Activated naive CD8-positive, alpha-beta T cell treated with anti-CD3 and anti-CD28 coated beads, Interleukin-2, amount 10 ng/mL, durations not matched to agents 7 days and 5 days (primary cell): ENCODE results near the gene KCTD2. TPM values are rescaled to one million over a fixed set of nuclear protein-coding genes. Genes with fewer than 3 reads are reported as not detected.
"Not testable (repeated sequence)": the region's sequence is repeated elsewhere in the genome, so short reads cannot be mapped to it uniquely, and the experiment has no call there.

Experiments
- ATAC-seq: fragments of 150-1000 bp; cut with Tn5 transposase; one replicate; pipeline ENCODE4 v1.10.0; 2021; ENCODE audit warnings: low read depth, moderate library complexity
- POLR2A ChIA-PET: fragments of 350-600 bp; sonication (Branson Sonifier 250); formaldehyde crosslinking; loops from one replicate; lab custom pipeline; 2021; ENCODE audit warnings: antibody characterized with exemption; lab: Charles Lee
- DNase-seq: peaks from one replicate; pipeline ENCODE4 v3.0.0; 2021
- H3K27ac Mint-ChIP-seq: one replicate; pipeline ENCODE4 v1.8.0; 2022; ENCODE audit warnings: mild to moderate bottlenecking, mixed read lengths
- H3K27me3 Mint-ChIP-seq: one replicate; pipeline ENCODE4 v1.8.0; 2022; ENCODE audit warnings: mild to moderate bottlenecking, moderate library complexity, mixed read lengths
- H3K36me3 Mint-ChIP-seq: one replicate; pipeline ENCODE4 v1.8.0; 2021; ENCODE audit warnings: mild to moderate bottlenecking, mixed read lengths
- H3K4me1 Mint-ChIP-seq: one replicate; pipeline ENCODE4 v1.8.0; 2021; ENCODE audit warnings: mixed read lengths
- H3K4me3 Mint-ChIP-seq: one replicate; pipeline ENCODE4 v1.8.0; 2022; ENCODE audit warnings: mild to moderate bottlenecking, moderate library complexity, mixed read lengths
- H3K9me3 Mint-ChIP-seq: one replicate; pipeline ENCODE4 v1.8.0; 2021; ENCODE audit warnings: mixed read lengths
- total RNA-seq, 2 experiments: library from RNA; stranded (reverse); gene quantifications; one replicate each; pipeline ENCODE4 v1.2.3, GENCODE V29; 2021

The KCTD2 gene
- total RNA-seq, 2 experiments from 2014 or later: 20.4 to 22.4 TPM

DNA sequence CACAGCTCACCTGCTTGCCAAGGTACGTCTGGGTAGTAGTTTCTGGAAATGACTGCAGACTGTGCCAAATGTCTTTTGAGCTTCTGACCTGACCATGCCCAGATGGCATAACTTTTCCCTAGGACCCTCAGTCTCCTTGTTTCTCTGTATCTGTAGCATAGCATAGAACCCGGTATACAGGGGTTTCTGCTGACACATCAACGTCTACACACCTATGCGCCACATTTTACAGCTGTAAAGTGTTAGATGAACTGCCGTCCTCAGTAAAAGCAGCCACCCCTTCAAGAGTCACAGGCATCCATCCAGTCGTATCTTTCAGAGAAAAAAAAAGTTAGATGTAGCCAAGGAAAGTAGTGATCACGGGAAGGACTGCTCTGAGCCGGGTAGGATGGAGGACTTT, 17.4 kb downstream of the KCTD2 start:
- H3K4me3 Mint-ChIP-seq: no peak overlapping the region
- H3K4me1 Mint-ChIP-seq: peaks cover 30% of the 10 kb centered on the region
- ATAC-seq (no peak), DNase-seq (no peak)
- H3K36me3 Mint-ChIP-seq: peaks cover 4% of the 10 kb centered on the region
- H3K27me3 Mint-ChIP-seq: no peaks in the 10 kb centered on the region
- H3K27ac Mint-ChIP-seq: no peak overlapping the region
- H3K9me3 Mint-ChIP-seq: no peaks in the 10 kb centered on the region
- POLR2A ChIA-PET: no interaction called here

GRCh38 chr17:75064867-75065561, 18.0 kb downstream of the KCTD2 start:
- ATAC-seq (no peak), DNase-seq (no peak)
- Mint-ChIP-seq H3K36me3 (peaks cover 4% of the 10 kb centered on the region), H3K4me1 (peaks cover 26% of the 10 kb centered on the region), H3K27me3 (no peaks in the 10 kb centered on the region), H3K9me3 (no peaks in the 10 kb centered on the region), H3K27ac (no peak overlapping the region), H3K4me3 (no peak overlapping the region)
- POLR2A ChIA-PET: no interaction called here

- no peak for DNase-seq
- Mint-ChIP-seq H3K4me1 (peaks cover 26% of the 10 kb centered on the region), H3K4me3 (no peak overlapping the region), H3K27me3 (no peaks in the 10 kb centered on the region), H3K27ac (peak overlapping the region; percentile 70), H3K36me3 (peaks cover 4% of the 10 kb centered on the region), H3K9me3 (no peaks in the 10 kb centered on the region)
- no peak for ATAC-seq
- POLR2A ChIA-PET: no interaction called here
Measured at GRCh38 chr17:75065562-75066151, 18.6 kb downstream of the KCTD2 start.

DNA sequence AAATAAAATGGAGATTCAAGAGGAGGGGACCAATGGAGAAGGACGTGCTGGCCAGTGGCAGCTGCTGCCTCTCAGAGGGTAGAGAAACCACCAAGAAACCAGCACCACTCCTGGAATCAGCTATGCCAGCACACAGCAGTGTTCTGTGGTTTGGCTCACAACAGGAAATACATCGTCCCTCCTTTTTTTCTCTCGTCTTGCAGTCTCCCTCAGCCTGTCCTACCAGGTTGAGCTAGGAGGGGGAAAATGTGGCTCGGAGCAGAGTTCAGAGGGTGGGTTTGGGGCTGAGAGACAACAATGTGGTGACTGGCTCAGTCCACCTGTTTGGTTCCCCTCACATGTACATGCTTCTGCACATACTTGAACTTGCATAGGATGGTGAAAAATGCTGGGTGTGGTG, 20.8 kb downstream of the KCTD2 start:
- H3K36me3 Mint-ChIP-seq: peaks cover 2% of the 10 kb centered on the region
- H3K27me3 Mint-ChIP-seq: no peaks in the 10 kb centered on the region
- DNase-seq (peak; percentile 45), ATAC-seq (peak; percentile 88)
- H3K27ac Mint-ChIP-seq: peak overlapping the region; percentile 91
- peaks cover 21% of the 10 kb centered on the region for H3K4me1 Mint-ChIP-seq
- POLR2A ChIA-PET: interaction anchor here (0.6 to 2.7 kb wide), 8 partner anchors 14 to 87 kb away, joined by 3 to 9 read pairs (median 4); partner anchors contain the start of genes ATP5PD, KCTD2, MRPL58 and SLC16A5
- H3K9me3 Mint-ChIP-seq: no peaks in the 10 kb centered on the region
- H3K4me3 Mint-ChIP-seq: peak overlapping the region; percentile 65

DNA sequence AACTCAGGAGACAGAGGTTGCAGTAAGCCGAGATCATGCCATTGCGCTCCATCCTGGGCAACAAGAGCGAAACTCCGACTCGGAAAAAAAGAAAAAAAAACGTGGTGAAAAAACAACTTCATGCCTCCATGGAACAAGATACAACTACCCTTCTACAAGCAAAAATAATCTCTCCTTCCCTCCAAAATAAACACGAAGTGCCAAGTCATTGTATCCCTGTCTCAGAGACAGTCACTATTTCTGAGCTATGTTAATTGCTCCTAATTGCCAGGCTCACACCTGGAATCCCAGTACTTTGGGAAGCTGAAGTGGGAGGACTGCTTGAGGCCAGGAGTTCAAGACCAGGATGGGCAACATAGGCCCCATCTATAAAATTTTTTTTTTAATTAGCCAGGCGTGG, 21.7 kb downstream of the KCTD2 start:
- Mint-ChIP-seq H3K4me1 (peaks cover 21% of the 10 kb centered on the region), H3K27ac (peak overlapping the region; percentile 73), H3K4me3 (no peak overlapping the region), H3K36me3 (peaks cover 2% of the 10 kb centered on the region), H3K27me3 (no peaks in the 10 kb centered on the region), H3K9me3 (no peaks in the 10 kb centered on the region)
- POLR2A ChIA-PET: interaction anchor here (0.7 to 2.7 kb wide), 3 partner anchors 19 to 107 kb away, joined by 3 to 9 read pairs (median 5); partner anchors contain the start of genes MRPL58 and SLC16A5
- ATAC-seq: no peak
- no peak for DNase-seq

GRCh38 chr17:75069783-75070182, 22.8 kb downstream of the KCTD2 start:
- no peak overlapping the region for H3K4me3 Mint-ChIP-seq
- H3K27me3 Mint-ChIP-seq: no peaks in the 10 kb centered on the region
- H3K9me3 Mint-ChIP-seq: no peaks in the 10 kb centered on the region
- H3K27ac Mint-ChIP-seq: no peak overlapping the region
- POLR2A ChIA-PET: interaction anchor here (0.7 kb wide), 1 partner anchor 44 kb away, joined by 3 read pairs; no protein-coding TSS in a partner anchor
- DNase-seq (no peak), ATAC-seq (peak; percentile 34)
- H3K4me1 Mint-ChIP-seq: peaks cover 21% of the 10 kb centered on the region
- peaks cover 2% of the 10 kb centered on the region for H3K36me3 Mint-ChIP-seq

- peaks cover 11% of the 10 kb centered on the region for H3K4me1 Mint-ChIP-seq
- H3K36me3 Mint-ChIP-seq, POLR2A ChIA-PET, H3K4me3 Mint-ChIP-seq, H3K27me3 Mint-ChIP-seq, H3K9me3 Mint-ChIP-seq, ATAC-seq, H3K27ac Mint-ChIP-seq, DNase-seq: not testable (repeated sequence)
Measured at GRCh38 chr17:75071478-75072271, 24.6 kb downstream of the KCTD2 start.

DNA sequence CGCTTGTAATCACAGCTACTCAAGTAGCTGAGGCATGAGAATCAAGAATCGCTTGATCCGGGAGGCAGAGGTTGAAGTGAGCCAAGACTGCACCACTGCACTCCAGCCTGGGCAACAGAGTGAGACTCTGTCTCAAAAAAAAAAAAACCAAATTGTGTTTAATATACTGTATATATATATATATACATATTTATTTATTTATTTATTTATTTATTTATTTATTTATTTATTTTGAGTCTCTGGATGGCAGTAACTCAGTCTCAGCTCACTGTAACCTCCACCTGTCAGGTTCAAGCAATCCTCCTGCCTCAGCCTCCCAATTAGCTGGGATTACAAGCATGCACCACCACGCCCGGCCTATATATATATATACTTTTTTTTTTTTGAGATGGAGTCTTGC, 25.9 kb downstream of the KCTD2 start:
- not testable (repeated sequence) for H3K4me1 Mint-ChIP-seq, H3K9me3 Mint-ChIP-seq, ATAC-seq, H3K27ac Mint-ChIP-seq, H3K27me3 Mint-ChIP-seq, DNase-seq, H3K4me3 Mint-ChIP-seq, H3K36me3 Mint-ChIP-seq
- POLR2A ChIA-PET: interaction anchor here (0.9 to 1.5 kb wide), 4 partner anchors 15 to 37 kb away, joined by 3 to 5 read pairs (median 4); partner anchors contain the start of gene ARMC7

- Mint-ChIP-seq H3K27me3 (no peaks in the 10 kb centered on the region), H3K36me3 (no peaks in the 10 kb centered on the region), H3K9me3 (no peaks in the 10 kb centered on the region), H3K4me3 (no peak overlapping the region), H3K4me1 (peaks cover 3% of the 10 kb centered on the region), H3K27ac (no peak overlapping the region)
- DNase-seq (no peak), ATAC-seq (no peak)
- POLR2A ChIA-PET: interaction anchor here (0.8 to 1.5 kb wide), 5 partner anchors 15 to 40 kb away, joined by 3 to 5 read pairs (median 3); partner anchors contain the start of gene ARMC7
Measured at GRCh38 chr17:75073618-75074047, 26.6 kb downstream of the KCTD2 start.

DNA sequence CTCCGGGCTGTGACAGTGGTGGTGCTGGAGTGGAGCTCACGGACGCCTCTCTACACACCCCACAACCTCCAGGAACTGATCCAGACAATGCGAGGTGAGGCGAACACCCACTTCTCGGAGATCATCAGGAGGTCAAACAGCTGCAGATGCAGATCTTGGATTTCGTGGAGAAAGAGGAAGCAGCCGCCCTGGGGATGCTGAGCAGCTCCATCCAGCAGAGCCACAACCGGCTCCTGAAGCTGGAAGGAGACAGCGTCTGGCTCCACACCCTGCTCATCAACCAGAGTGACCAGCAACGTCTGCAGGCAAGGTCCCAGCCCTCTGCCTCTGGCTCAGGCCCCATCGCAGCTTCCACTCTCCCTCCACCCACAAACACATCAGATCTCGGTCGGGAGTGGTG, 27.5 kb downstream of the KCTD2 start:
- DNase-seq (no peak), ATAC-seq (no peak)
- Mint-ChIP-seq H3K27ac (no peak overlapping the region), H3K4me1 (no peaks in the 10 kb centered on the region), H3K36me3 (no peaks in the 10 kb centered on the region), H3K4me3 (no peak overlapping the region), H3K27me3 (no peaks in the 10 kb centered on the region), H3K9me3 (no peaks in the 10 kb centered on the region)
- POLR2A ChIA-PET: interaction anchor here (0.8 to 1.5 kb wide), 2 partner anchors 35 to 40 kb away, joined by 3 to 5 read pairs; partner anchors contain the start of gene ARMC7

DNA sequence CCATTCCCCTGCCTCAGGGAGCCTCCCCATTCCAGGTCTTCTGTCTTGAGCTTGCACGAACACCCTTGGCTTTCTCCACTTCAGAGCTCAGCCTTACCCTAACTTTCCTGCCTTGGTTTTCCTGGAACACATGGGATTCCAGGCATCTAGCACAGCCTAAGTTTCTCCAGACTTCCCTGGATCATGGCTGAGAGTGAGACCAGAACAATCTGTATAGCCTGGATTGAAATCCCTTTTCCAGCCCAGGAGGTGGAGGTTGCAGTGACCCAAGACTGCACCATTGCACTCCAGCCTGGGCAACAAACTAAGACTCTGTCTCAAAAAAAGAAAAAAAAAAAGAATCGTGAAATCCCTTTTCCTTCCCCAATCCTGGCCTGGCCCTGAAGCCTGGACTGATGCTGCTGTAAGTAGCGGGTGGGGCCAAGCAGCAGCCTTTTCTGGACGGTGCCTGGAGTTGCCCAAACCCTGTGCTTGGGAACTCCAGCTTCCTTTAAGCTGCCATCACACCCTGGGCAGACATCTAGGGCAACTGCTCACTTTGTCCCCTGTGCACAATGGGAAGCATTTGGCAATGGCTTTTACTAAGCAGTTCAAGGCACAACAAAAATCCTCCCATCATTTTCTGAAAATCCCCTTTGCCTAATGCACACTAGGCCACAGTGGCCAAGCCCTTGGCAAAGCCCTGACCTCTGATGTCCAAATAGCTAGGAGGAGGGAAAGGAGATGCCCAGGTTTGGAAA, 28.7 kb downstream of the KCTD2 start:
- Mint-ChIP-seq H3K9me3 (no peaks in the 10 kb centered on the region), H3K4me3 (no peak overlapping the region), H3K27ac (no peak overlapping the region), H3K36me3 (no peaks in the 10 kb centered on the region), H3K4me1 (no peaks in the 10 kb centered on the region), H3K27me3 (no peaks in the 10 kb centered on the region)
- no peak for ATAC-seq
- no peak for DNase-seq
- POLR2A ChIA-PET: interaction anchor here (0.5 to 1.2 kb wide), 2 partner anchors 12 to 81 kb away, joined by 4 to 5 read pairs; partner anchors contain the start of gene SLC16A5

DNA sequence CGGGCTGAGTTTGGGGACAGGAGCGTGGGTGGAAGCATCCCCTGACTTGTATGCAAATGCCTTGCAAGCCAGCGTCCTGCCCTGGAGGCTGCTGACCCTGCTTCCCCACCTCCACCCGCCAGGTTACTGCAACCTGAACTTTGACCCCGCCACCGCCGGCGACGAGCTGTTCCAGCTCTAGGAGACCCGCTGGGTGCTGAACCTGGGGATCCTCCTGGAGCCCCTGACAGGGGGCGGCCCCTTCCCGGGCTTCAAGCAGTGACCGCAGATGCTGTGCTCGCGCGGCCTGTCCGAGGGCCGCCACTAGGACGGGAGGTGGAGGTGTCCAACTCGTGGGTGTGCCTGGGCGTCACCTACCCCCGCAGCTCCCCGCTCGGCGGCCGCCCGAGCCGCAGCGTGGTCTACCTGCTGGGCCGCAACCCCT, 30.1 kb downstream of the KCTD2 start:
- Mint-ChIP-seq H3K4me1 (no peaks in the 10 kb centered on the region), H3K9me3 (no peaks in the 10 kb centered on the region), H3K27ac (no peak overlapping the region), H3K36me3 (no peaks in the 10 kb centered on the region), H3K4me3 (peak overlapping the region; percentile 61), H3K27me3 (no peaks in the 10 kb centered on the region)
- POLR2A ChIA-PET: interaction anchor here (1.1 to 1.3 kb wide), 2 partner anchors 11 to 31 kb away, joined by 3 to 7 read pairs; partner anchors contain the start of genes ATP5PD, KCTD2 and SLC16A5
- DNase-seq: peak; percentile 39
- no peak for ATAC-seq
